NCI-H1417 treated with DMSO at 0.1 percent for 48 hours (cell line): ENCODE results near the gene CAMTA1.
"Not testable (repeated sequence)": the region's sequence is repeated elsewhere in the genome, so short reads cannot be mapped to it uniquely, and the experiment has no call there.

Source experiments
- DNase-seq: peaks from one replicate; lab custom pipeline; 2025; lab: John Stamatoyannopoulos, UW

The CAMTA1 gene

DNA sequence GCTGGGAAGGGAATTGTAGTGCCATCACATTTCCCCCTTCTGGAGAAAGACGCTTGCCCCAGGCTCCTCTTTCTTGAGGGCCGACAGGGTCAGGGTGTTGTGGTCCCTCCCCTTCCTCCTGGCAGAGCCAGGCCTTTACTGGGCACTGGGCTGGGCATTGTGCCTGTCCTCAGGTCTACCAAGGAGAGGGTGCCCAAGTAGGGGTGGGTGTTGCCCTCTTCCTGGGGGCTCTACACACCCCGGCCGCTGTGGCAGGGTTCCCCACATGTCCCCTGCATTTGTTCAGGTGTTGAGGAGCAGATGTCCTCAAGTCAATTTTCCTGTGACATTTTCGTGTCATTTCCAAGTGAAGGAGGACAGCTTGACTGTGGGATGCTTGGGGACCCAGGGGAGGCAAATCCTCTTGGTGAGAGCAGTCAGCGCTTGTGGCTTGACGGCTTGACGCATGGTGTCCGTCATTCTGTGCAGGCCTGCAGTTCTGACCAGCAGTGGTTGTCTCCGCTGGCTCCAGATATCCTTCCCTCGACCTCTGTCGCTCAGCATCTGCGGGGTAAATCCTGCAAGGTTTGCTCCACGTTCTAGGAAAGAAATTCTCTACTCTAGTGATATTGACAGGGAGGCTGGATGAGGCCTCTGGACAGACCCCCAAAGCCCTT, 804.0 kb downstream of the CAMTA1 start:
- no peak for DNase-seq

DNA sequence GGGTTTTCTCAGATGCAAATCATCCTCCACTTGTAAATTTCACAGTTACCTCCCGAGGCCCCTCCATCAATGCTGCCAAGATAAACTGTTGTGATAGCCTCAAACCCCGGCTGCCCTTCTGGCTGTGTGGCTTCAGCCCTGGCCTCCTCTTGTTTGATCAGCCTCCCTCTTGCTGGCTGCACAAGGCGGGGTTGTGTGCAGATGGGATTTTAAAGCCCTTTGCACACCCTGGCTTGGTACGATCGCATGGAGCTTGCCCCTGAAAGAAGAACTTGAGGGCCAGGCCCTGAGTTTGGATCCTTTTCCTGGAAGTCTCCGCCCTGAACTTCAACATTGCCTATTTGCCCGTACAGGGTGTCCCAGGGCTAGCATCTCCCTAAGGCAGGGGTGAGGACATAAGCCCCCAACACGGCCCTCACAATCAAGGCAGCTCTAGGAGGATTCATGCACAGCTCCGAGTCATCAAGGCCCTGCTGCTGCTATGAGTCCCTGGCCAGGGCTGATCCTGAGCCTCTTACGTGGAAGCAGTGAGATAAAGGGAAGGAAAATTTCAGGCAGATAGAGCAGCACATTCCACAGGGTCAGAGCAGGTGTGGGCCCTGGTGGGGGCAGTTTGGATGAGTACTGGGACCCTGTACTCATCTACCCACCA, 804.6 kb downstream of the CAMTA1 start:
- no peak for DNase-seq

DNA sequence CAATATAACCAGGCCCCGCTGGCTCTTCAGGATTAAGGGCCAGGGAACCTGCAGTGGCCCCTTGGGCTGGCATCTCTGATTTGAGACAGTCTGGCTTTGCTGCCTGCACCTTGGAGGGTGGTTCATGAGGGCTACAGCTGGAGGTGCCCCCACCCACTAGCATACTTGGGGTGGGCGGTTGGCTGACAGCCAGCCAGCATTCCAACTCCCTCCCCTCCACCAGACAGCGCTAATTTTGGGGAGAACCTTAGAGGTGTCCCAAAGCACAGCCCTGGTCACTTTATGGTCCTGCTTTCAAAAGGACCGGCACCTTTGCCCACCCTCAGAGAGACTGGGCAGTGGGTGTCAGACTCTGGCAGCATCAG, 805.2 kb downstream of the CAMTA1 start:
- DNase-seq = no peak

- DNase-seq = no peak
Observed at GRCh38 chr1:7591565-7591964, 806.3 kb downstream of the CAMTA1 start.

- no peak for DNase-seq
Observed at GRCh38 chr1:7592120-7592798, 807.0 kb downstream of the CAMTA1 start.

DNA sequence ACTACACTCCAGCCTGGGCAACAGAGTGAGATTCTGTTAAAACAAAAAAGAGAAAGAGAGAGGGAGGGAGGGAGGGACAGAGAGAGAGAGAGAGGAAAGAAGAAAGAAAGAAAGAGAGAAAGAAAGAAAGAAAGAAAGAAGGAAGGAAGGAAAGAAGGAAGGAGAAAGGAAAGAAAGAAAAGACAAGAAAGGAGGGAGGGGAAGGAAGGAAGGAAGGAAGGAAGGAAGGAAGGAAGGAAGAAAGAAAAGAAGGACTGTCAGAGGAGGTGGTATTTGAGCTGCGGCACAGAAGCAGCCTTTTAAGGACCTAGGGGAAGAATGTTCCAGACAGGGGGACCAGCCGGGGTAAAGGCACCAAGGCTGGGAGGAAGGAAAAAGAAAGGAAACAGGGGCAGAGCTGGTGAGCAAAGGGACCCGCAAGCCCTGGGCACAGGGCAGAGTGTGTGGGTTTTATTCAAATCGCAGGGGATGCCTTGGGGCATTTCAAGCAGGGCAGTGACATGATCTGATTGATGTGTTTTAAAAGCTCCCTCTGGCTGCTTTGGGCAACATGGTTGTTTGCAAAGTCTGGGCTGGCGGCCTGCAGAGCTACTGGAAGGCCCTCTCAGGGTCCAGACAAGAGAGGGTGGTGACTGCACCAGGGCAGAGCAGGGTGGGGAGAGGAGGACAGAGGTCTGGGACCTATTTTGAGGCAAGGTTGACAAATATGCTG, 808.9 kb downstream of the CAMTA1 start:
- no peak for DNase-seq

- DNase-seq = no peak
Observed at GRCh38 chr1:7594714-7595295, 809.6 kb downstream of the CAMTA1 start.

DNA sequence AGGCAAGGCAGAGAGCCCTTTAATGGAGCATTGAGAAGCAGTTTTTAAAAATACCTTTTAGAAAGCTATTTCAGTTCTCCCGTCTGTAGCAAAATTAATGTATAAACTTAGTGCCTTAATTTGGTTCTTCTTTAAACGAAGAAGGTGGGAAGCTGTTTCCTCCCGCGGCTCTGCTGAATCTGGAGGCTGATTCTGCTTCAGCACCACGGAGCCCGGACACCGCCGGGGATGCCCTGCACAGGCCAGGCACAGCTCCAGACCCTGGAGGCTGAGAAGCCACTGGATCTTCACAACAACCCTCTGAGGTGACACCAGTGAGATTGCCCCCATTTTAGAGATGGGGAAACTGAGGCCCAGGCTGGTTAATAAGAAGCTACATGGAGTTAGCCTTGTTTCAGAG, 810.1 kb downstream of the CAMTA1 start:
- DNase-seq = no peak

GRCh38 chr1:7596126-7596965, 811.1 kb downstream of the CAMTA1 start:
- DNase-seq = no peak

DNA sequence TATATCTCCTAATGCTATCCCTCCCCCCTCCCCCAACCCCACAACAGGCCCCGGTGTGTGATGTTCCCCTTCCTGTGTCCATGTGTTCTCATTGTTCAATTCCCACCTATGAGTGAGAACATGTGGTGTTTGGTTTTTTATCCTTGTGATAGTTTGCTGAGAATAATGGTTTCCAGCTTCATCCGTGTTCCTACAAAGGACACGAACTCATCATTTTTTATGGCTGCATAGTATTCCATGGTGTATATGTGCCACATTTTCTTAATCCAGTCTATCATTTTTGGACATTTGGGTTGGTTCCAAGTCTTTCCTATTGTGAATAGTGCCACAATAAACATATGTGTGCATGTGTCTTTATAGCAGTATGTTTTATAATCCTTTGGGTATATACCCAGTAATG, 812.8 kb downstream of the CAMTA1 start:
- not testable (repeated sequence) for DNase-seq

GRCh38 chr1:7604906-7605305, 819.7 kb downstream of the CAMTA1 start:
- DNase-seq = not testable (repeated sequence)

- no peak for DNase-seq
Observed at GRCh38 chr1:7606096-7606495, 820.8 kb downstream of the CAMTA1 start.

DNA sequence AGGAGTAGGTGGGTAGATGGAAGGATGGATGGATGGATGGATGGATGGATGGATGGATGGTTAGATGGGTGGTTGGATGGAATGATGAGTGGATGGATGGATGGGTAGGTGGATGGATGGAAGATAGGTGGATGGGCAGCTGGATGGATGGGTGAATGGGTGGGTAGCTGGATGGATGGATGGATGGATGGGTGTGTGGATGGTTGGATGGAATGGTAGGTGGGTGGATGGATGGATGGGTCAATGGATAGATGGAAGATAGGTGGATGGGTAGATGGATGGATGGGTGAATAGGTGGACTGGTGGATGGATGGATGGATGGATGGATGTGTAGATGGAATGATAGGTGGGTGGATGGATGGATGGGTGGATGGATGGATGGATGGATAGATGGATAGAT, 821.8 kb downstream of the CAMTA1 start:
- DNase-seq = no peak

DNA sequence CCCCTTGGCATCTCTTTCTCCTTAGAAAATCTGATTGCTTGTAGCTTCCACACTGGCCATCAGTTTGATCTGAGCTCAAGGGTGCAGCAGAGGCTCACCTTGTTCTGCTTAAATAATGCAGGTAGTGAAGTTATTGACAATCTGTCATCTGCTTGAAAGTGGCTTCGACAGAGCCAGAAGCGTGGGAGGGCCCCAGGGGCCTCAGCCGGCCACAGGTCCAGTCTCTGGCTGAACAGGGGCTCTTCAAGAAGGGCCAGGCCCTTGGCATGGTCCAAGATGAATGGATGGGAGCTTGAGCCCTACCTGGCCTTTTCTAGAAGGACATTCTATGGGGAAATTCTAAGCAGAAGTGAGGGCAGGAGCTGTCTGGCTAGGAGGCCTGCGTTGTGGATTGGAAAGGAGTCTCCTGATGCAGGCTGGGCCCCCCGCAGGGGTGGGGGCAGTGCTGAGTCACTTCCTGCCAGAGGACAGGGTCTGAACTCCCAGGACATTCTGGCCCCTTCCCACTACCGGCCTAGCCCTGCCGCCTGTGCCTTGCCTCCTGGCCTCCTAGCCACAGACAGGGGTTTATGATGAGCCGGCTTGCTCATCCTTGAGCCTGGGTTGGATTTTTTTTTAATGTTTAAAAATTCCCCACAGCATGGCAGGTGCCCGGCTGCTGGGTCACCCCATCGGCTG, 823.5 kb downstream of the CAMTA1 start:
- DNase-seq = no peak

GRCh38 chr1:7609311-7609994, 824.2 kb downstream of the CAMTA1 start:
- no peak for DNase-seq

- DNase-seq = no peak
Observed at GRCh38 chr1:7610106-7610731, 825.0 kb downstream of the CAMTA1 start.

- DNase-seq = no peak
Observed at GRCh38 chr1:7610936-7611335, 825.7 kb downstream of the CAMTA1 start.

GRCh38 chr1:7611421-7612010, 826.3 kb downstream of the CAMTA1 start:
- DNase-seq = no peak

- no peak for DNase-seq
Observed at GRCh38 chr1:7613106-7613850, 828.0 kb downstream of the CAMTA1 start.
